ENCODE measurements around the gene YIPF5.

The YIPF5 gene

DNA sequence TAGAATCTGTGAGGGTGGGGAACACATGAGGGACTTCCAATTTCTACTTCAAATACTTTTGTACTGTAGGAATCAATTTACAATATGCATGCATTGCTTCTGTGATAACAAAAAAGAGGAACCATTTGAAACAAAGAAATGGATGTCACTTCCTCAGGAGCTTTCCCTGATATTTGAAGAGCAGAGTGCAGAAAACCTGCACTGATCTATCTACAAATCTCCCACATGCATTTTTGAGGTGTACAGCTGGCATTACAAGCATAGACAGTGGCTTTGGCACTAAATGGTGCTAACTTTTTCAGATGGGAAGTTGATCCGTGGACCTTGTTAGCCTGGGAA lies 27.7 kb downstream of the YIPF5 start:
- Histone ChIP-seq H3K4me3 (ENCODE audit: low read length in 2 of 2) (no peak overlapping the region), H3K9ac (ENCODE audit: low read length in 2 of 2) (no peak overlapping the region)

GRCh38 chr5:144142139-144142823 lies 28.2 kb downstream of the YIPF5 start:
- Histone ChIP-seq H3K9me3 (ENCODE audit: control insufficient read depth in 2 of 2, low read length in 2 of 2) (no peaks in the 10 kb centered on the region), H3K4me1 (ENCODE audit: control insufficient read depth, insufficient read depth, low read length) (no peaks in the 10 kb centered on the region), H3K27ac (ENCODE audit: low read length) (no peak overlapping the region), H3K4me3 (ENCODE audit: low read length in 2 of 2) (no peak overlapping the region), H3K36me3 (ENCODE audit: control insufficient read depth in 2 of 2, insufficient read depth in 2 of 2, low read length in 2 of 2) (no peaks in the 10 kb centered on the region), H3K27me3 (ENCODE audit: control insufficient read depth in 1 of 2, insufficient read depth in 2 of 2, low read length in 2 of 2) (no peaks in the 10 kb centered on the region), H3K9ac (ENCODE audit: low read length in 2 of 2) (no peak overlapping the region)

More for the DNA sequence above, 27.7 kb downstream of the YIPF5 start:
- H3K9me3 ChIP-seq (ENCODE audit: control insufficient read depth in 2 of 2, low read length in 2 of 2) = no peaks in the 10 kb centered on the region
- no peaks in the 10 kb centered on the region for H3K27me3 ChIP-seq (ENCODE audit: control insufficient read depth in 1 of 2, insufficient read depth in 2 of 2, low read length in 2 of 2)
- H3K27ac ChIP-seq (ENCODE audit: low read length) = no peak overlapping the region
- H3K4me1 ChIP-seq (ENCODE audit: control insufficient read depth, insufficient read depth, low read length) = no peaks in the 10 kb centered on the region
- H3K36me3 ChIP-seq (ENCODE audit: control insufficient read depth in 2 of 2, insufficient read depth in 2 of 2, low read length in 2 of 2) = no peaks in the 10 kb centered on the region

GRCh38 chr5:144141585-144141984 lies 28.9 kb downstream of the YIPF5 start:
- Histone ChIP-seq H3K9me3 (ENCODE audit: control insufficient read depth in 2 of 2, low read length in 2 of 2) (no peaks in the 10 kb centered on the region), H3K27me3 (ENCODE audit: control insufficient read depth in 1 of 2, insufficient read depth in 2 of 2, low read length in 2 of 2) (no peaks in the 10 kb centered on the region), H3K9ac (ENCODE audit: low read length in 2 of 2) (no peak overlapping the region), H3K36me3 (ENCODE audit: control insufficient read depth in 2 of 2, insufficient read depth in 2 of 2, low read length in 2 of 2) (no peaks in the 10 kb centered on the region), H3K27ac (ENCODE audit: low read length) (no peak overlapping the region), H3K4me1 (ENCODE audit: control insufficient read depth, insufficient read depth, low read length) (no peaks in the 10 kb centered on the region), H3K4me3 (ENCODE audit: low read length in 2 of 2) (no peak overlapping the region)

DNA sequence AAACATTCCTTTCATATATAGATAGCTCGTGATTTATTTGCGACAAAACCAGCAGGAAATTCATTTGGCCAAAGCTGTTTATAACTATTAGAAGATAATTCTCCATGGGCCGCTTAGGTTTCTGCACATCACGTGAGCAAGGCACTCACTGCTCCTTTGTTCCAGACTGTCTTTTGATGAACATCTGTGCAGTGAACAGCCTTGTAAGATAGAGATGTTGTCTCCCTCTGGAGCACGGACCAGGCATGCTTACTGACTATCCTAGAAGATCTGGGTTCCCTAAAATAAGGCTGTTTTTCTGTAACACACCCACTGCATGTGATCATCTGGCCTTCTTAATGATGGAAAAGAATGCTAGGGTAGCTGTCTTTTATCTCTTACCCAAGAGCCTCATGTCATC lies 30.9 kb downstream of the YIPF5 start:
- Histone ChIP-seq H3K9ac (ENCODE audit: low read length in 2 of 2) (no peak overlapping the region), H3K4me3 (ENCODE audit: low read length in 2 of 2) (no peak overlapping the region), H3K36me3 (ENCODE audit: control insufficient read depth in 2 of 2, insufficient read depth in 2 of 2, low read length in 2 of 2) (no peaks in the 10 kb centered on the region), H3K4me1 (ENCODE audit: control insufficient read depth, insufficient read depth, low read length) (no peaks in the 10 kb centered on the region), H3K27me3 (ENCODE audit: control insufficient read depth in 1 of 2, insufficient read depth in 2 of 2, low read length in 2 of 2) (no peaks in the 10 kb centered on the region), H3K9me3 (ENCODE audit: control insufficient read depth in 2 of 2, low read length in 2 of 2) (no peaks in the 10 kb centered on the region), H3K27ac (ENCODE audit: low read length) (no peak overlapping the region)

DNA sequence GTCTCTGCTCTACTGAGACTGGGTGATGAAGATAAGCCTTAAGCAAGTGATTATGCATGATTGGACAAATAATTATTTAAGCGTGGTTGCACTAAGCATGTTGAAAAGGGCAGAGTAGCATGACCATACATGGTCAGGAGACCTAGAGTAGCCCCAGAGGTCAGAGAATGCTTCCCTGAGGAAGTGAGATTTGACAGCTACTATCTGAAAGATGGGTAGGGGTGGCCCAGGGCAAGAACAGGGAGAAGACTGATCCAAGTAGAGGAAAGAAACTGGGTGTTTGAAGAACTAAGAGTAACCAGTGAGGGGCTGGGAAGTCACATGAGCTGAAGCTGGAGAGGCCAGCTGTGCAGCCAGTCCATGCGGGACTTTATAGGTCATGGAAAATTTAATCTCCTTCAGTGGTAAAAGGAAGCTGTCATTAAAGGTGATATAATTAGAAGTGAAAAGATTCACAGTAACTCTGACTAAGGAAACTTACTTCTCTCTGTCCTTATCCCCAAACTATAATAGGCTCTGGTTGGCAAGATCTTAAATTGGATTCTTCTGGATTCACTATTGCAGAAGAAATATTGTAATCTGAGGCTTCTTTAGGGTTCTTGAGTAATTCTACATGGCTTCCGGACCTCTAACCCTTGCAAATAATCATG lies 35.2 kb downstream of the YIPF5 start:
- no peaks in the 10 kb centered on the region for H3K27me3 ChIP-seq (ENCODE audit: control insufficient read depth in 1 of 2, insufficient read depth in 2 of 2, low read length in 2 of 2)
- H3K36me3 ChIP-seq (ENCODE audit: control insufficient read depth in 2 of 2, insufficient read depth in 2 of 2, low read length in 2 of 2) = no peaks in the 10 kb centered on the region
- H3K4me1 ChIP-seq (ENCODE audit: control insufficient read depth, insufficient read depth, low read length) = no peaks in the 10 kb centered on the region
- no peak overlapping the region for H3K27ac ChIP-seq (ENCODE audit: low read length)
- no peak overlapping the region for H3K4me3 ChIP-seq (ENCODE audit: low read length in 2 of 2)
- no peak overlapping the region for H3K9ac ChIP-seq (ENCODE audit: low read length in 2 of 2)
- no peaks in the 10 kb centered on the region for H3K9me3 ChIP-seq (ENCODE audit: control insufficient read depth in 2 of 2, low read length in 2 of 2)

DNA sequence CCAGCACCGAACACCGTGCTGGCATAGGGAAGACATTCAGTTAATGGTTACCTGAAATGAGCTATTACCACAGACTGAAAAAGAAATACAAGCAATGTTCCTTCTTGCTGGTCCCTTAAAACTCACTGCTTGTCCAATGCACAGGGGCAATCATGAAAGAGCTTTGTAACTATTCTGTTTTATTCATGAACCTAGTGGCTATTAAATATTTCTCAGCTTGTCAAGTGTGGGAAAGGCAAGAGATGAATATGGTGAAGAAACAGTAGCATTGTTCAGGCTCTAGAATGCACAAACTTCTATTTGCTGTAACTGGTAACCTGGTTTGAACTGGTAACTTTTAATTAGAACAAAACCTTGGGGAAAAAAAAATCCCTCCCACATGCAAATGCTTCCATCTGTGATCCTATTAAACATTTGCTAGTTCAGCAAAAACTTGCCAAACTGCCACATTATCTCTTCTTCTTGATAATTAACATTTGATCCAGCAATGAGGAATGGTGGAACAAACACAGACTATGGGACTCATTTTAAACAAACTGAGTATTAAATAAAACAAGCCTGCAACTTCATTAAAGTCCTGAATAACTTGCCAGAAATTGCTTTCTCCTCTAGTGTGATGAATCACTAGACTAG lies 36.1 kb downstream of the YIPF5 start:
- Histone ChIP-seq H3K9me3 (ENCODE audit: control insufficient read depth in 2 of 2, low read length in 2 of 2) (no peaks in the 10 kb centered on the region), H3K36me3 (ENCODE audit: control insufficient read depth in 2 of 2, insufficient read depth in 2 of 2, low read length in 2 of 2) (no peaks in the 10 kb centered on the region), H3K4me1 (ENCODE audit: control insufficient read depth, insufficient read depth, low read length) (no peaks in the 10 kb centered on the region), H3K27ac (ENCODE audit: low read length) (no peak overlapping the region), H3K9ac (ENCODE audit: low read length in 2 of 2) (no peak overlapping the region), H3K4me3 (ENCODE audit: low read length in 2 of 2) (no peak overlapping the region), H3K27me3 (ENCODE audit: control insufficient read depth in 1 of 2, insufficient read depth in 2 of 2, low read length in 2 of 2) (no peaks in the 10 kb centered on the region)

GRCh38 chr5:144133050-144133633 lies 37.3 kb downstream of the YIPF5 start:
- H3K4me1 ChIP-seq (ENCODE audit: control insufficient read depth, insufficient read depth, low read length) = no peaks in the 10 kb centered on the region
- no peaks in the 10 kb centered on the region for H3K9me3 ChIP-seq (ENCODE audit: control insufficient read depth in 2 of 2, low read length in 2 of 2)
- no peaks in the 10 kb centered on the region for H3K36me3 ChIP-seq (ENCODE audit: control insufficient read depth in 2 of 2, insufficient read depth in 2 of 2, low read length in 2 of 2)
- no peak overlapping the region for H3K4me3 ChIP-seq (ENCODE audit: low read length in 2 of 2)
- H3K9ac ChIP-seq (ENCODE audit: low read length in 2 of 2) = no peak overlapping the region
- H3K27me3 ChIP-seq (ENCODE audit: control insufficient read depth in 1 of 2, insufficient read depth in 2 of 2, low read length in 2 of 2) = no peaks in the 10 kb centered on the region
- no peak overlapping the region for H3K27ac ChIP-seq (ENCODE audit: low read length)

- no peaks in the 10 kb centered on the region for H3K9me3 ChIP-seq (ENCODE audit: control insufficient read depth in 2 of 2, low read length in 2 of 2)
- no peak overlapping the region for H3K27ac ChIP-seq (ENCODE audit: low read length)
- H3K4me1 ChIP-seq (ENCODE audit: control insufficient read depth, insufficient read depth, low read length) = no peaks in the 10 kb centered on the region
- H3K36me3 ChIP-seq (ENCODE audit: control insufficient read depth in 2 of 2, insufficient read depth in 2 of 2, low read length in 2 of 2) = no peaks in the 10 kb centered on the region
- H3K27me3 ChIP-seq (ENCODE audit: control insufficient read depth in 1 of 2, insufficient read depth in 2 of 2, low read length in 2 of 2) = no peaks in the 10 kb centered on the region
- no peak overlapping the region for H3K9ac ChIP-seq (ENCODE audit: low read length in 2 of 2)
- H3K4me3 ChIP-seq (ENCODE audit: low read length in 2 of 2) = no peak overlapping the region
Measured at GRCh38 chr5:144131261-144131660, 39.2 kb downstream of the YIPF5 start.

DNA sequence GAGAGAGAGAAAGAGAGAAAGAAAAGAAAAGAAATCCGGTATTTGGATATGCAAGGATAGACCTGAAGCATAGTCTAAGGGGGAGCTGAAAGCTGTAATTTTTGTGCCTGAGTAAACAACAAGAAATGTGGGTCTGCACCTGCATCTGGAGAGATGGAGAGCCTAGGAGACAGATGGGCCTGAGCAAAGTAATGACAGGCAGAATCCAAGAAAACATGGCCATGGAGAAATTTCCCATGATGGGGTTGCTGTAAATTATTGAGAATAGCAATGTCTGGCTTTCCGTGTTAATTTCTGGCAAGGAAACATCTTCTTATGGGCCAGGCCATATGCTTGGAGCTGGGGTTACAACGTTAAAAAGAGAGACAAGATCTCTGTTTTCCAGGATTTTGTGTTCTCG lies 40.2 kb downstream of the YIPF5 start:
- Histone ChIP-seq H3K4me1 (ENCODE audit: control insufficient read depth, insufficient read depth, low read length) (no peaks in the 10 kb centered on the region), H3K36me3 (ENCODE audit: control insufficient read depth in 2 of 2, insufficient read depth in 2 of 2, low read length in 2 of 2) (no peaks in the 10 kb centered on the region), H3K27me3 (ENCODE audit: control insufficient read depth in 1 of 2, insufficient read depth in 2 of 2, low read length in 2 of 2) (no peaks in the 10 kb centered on the region), H3K9ac (ENCODE audit: low read length in 2 of 2) (no peak overlapping the region), H3K4me3 (ENCODE audit: low read length in 2 of 2) (no peak overlapping the region), H3K27ac (ENCODE audit: low read length) (no peak overlapping the region), H3K9me3 (ENCODE audit: control insufficient read depth in 2 of 2, low read length in 2 of 2) (no peaks in the 10 kb centered on the region)

DNA sequence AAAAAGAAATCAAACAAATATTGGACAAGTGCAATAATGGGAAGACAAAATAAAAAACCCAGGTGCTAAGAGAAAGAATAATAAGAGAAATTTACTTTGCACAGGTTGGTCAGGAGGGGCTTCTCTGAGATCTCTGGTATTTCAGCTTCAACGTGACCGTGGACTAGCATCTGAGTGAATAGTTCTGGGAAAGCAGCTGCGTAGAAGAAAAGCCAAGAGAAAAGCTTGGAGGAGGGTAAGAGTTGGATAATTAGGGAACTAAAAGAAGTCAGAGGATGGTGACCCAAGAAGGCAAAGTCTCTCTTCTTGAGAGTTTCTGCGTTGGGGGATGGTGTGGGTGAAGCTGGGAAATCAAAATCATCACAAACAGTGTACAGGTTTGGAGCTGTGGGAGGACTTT lies 41.6 kb downstream of the YIPF5 start:
- Histone ChIP-seq H3K9me3 (ENCODE audit: control insufficient read depth in 2 of 2, low read length in 2 of 2) (no peaks in the 10 kb centered on the region), H3K36me3 (ENCODE audit: control insufficient read depth in 2 of 2, insufficient read depth in 2 of 2, low read length in 2 of 2) (no peaks in the 10 kb centered on the region), H3K4me3 (ENCODE audit: low read length in 2 of 2) (no peak overlapping the region), H3K9ac (ENCODE audit: low read length in 2 of 2) (no peak overlapping the region), H3K27ac (ENCODE audit: low read length) (no peak overlapping the region), H3K27me3 (ENCODE audit: control insufficient read depth in 1 of 2, insufficient read depth in 2 of 2, low read length in 2 of 2) (no peaks in the 10 kb centered on the region), H3K4me1 (ENCODE audit: control insufficient read depth, insufficient read depth, low read length) (no peaks in the 10 kb centered on the region)

GRCh38 chr5:144126707-144127106 lies 43.8 kb downstream of the YIPF5 start:
- Histone ChIP-seq H3K4me3 (ENCODE audit: low read length in 2 of 2) (no peak overlapping the region), H3K36me3 (ENCODE audit: control insufficient read depth in 2 of 2, insufficient read depth in 2 of 2, low read length in 2 of 2) (no peaks in the 10 kb centered on the region), H3K9ac (ENCODE audit: low read length in 2 of 2) (no peak overlapping the region), H3K9me3 (ENCODE audit: control insufficient read depth in 2 of 2, low read length in 2 of 2) (no peaks in the 10 kb centered on the region), H3K4me1 (ENCODE audit: control insufficient read depth, insufficient read depth, low read length) (no peaks in the 10 kb centered on the region), H3K27me3 (ENCODE audit: control insufficient read depth in 1 of 2, insufficient read depth in 2 of 2, low read length in 2 of 2) (no peaks in the 10 kb centered on the region), H3K27ac (ENCODE audit: low read length) (no peak overlapping the region)

All from stomach smooth muscle (tissue), 2 donors.